Skin epidermis (tissue), 12 donors: Measurements from ENCODE around the gene SCN2B.

ENCODE experiments used
- H3K27ac ChIP-seq, 21 experiments: fragments of 200-600 bp; sonication (generic) in 11 of 21; one replicate each; pipeline ENCODE4 v1.5.0; 2020; ENCODE audit warnings: mild to moderate bottlenecking in 3 of 21, inconsistent platforms in 2 of 21, moderate library complexity in 2 of 21
- H3K4me3 ChIP-seq, 7 experiments: fragments of 200-600 bp; sonication (generic) in 2 of 7; one replicate each; pipeline ENCODE4 v1.5.0; 2020; ENCODE audit warnings: inconsistent platforms in 2 of 7, mild to moderate bottlenecking in 2 of 7, moderate library complexity in 1 of 7

The SCN2B gene

DNA sequence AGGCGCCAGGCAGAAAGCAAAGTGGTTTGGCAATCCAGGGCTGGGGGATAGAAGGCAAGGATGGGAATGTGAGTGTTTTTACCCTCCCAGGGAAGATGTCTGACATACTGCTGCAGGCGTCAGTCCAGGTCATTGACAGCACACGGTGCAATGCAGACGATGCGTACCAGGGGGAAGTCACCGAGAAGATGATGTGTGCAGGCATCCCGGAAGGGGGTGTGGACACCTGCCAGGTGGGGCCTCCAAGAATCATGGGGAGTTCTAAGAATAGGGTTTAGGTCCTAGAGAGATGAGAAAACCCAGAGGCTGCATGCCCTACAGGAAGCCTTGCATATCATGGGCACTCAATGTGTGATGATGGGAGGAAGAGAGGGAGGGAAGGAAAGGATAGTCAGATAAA lies 61.4 kb downstream of the SCN2B start:
- no peak overlapping the region for H3K4me3 ChIP-seq

DNA sequence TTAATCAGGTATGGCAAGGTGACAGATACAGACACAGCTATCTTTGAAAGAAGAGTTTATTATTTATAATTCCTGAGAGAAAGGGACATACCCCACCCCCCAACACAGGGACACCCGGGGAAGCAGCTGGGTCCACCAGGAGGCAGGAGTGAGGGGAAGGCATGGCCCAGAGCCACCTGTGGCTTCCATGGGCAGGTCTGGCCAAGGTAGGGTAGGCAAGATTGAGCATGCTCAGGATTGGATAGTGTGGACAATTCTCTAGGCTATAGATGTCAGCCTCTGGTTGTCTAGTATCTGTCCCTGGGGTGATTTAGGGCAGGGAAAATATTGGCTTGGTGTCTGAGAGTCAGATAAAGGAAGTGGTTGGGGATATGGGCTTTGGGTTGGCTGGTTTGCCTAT lies 62.2 kb downstream of the SCN2B start:
- no peak overlapping the region for H3K4me3 ChIP-seq

More for the DNA sequence above, 61.4 kb downstream of the SCN2B start:
- no peak overlapping the region for H3K27ac ChIP-seq

DNA sequence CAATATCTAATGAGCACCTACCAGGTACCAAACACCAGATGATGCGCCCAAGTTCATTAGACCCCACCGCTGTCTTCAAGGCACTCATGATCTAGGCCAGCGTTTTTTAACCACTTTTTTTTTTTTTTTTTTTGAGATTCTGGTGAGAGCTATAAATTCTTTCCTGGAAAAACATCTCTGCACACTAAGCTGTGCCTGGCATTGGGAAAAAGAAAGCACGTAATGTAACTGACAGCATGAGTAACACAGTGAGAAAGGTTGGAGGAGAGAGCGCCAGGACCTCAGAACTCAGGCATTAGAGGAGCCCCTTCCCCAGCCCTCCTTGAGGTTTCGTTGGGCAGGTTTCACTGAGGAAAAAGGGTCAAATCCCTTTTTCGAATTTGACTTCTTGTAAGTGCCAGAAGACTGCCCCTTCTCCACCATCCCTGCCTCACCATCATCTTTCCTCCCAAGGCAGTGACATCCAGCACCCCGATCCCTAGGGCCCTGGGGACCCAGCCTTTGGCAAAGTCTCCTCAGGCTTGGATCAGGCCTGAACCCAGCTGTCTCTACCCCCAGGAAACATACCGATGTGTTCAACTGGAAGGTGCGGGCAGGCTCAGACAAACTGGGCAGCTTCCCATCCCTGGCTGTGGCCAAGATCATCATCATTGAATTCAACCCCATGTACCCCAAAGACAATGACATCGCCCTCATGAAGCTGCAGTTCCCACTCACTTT lies 63.6 kb downstream of the SCN2B start:
- no peak overlapping the region for H3K27ac ChIP-seq
- H3K4me3 ChIP-seq, result no peak overlapping the region

More for the DNA sequence above, 62.2 kb downstream of the SCN2B start:
- H3K27ac ChIP-seq, result no peak overlapping the region
